ENCODE results near the gene TMBIM1.
"Not testable (repeated sequence)": the region's sequence is repeated elsewhere in the genome, so short reads cannot be mapped to it uniquely, and the experiment has no call there.

GRCh38 chr2:218273214-218273907 is 18.9 kb downstream of the TMBIM1 start:
- TF ChIP-seq POLR2A, CTCF (IDR thresholded peaks at IDR 0.05): not testable (repeated sequence)

All from esophagus squamous epithelium (tissue), 4 donors.